Panc1 (cell line): Measurements from ENCODE around the gene DHH. TPM values are rescaled to one million over a fixed set of nuclear protein-coding genes. Genes with fewer than 3 reads are reported as not detected.

Experiments used
- ATAC-seq: fragments of 200-7000 bp; cut with Tn5 transposase; 2 replicates; pipeline ENCODE4 v1.9.1; 2020; ENCODE audit warnings: mild to moderate bottlenecking, moderate library complexity
- BruUV-seq: library from RNA; stranded (reverse); fragments of 400-500 nt; replicated peaks from 2 replicates; lab custom pipeline; 2021; lab: Mats Ljungman, UMichigan
- CTCF ChIA-PET: fragments of 300-600 bp; sonication (Branson Sonifier 250); formaldehyde crosslinking; loops from one replicate; lab custom pipeline; 2022; ENCODE audit warnings: antibody characterized with exemption; lab: Charles Lee
- POLR2A ChIA-PET: fragments of 300-600 bp; sonication (Branson Sonifier 250); formaldehyde crosslinking; loops from one replicate; lab custom pipeline; 2022; ENCODE audit warnings: antibody characterized with exemption; lab: Charles Lee
- DNase-seq: peaks from one replicate; pipeline ENCODE4 v3.0.0-alpha.2; 2010; ENCODE audit warnings: low read depth, low spot score
- H3K27ac ChIP-seq: 2 replicates; pipeline ENCODE4 v1.5.1; 2011; ENCODE audit warnings: mild to moderate bottlenecking, low read length, inconsistent platforms
- H3K27me3 ChIP-seq: fragments of 200-500 bp; sonication (Bioruptor generic); 2 replicates; pipeline ENCODE4 v1.6.0; 2014; ENCODE audit warnings: low read length, inconsistent platforms; ENCODE audit not compliant: control insufficient read depth, insufficient read depth
- H3K36me3 ChIP-seq: fragments of 200-500 bp; sonication (Bioruptor generic); 2 replicates; pipeline ENCODE4 v1.5.1; 2014; ENCODE audit warnings: inconsistent platforms, mild to moderate bottlenecking, low read length, moderate library complexity; ENCODE audit not compliant: control insufficient read depth, insufficient read depth
- H3K4me1 ChIP-seq: 2 replicates; pipeline ENCODE4 v1.5.1; 2011; ENCODE audit warnings: inconsistent platforms, mild to moderate bottlenecking, low read length, moderate library complexity; ENCODE audit not compliant: control insufficient read depth, insufficient read depth
- H3K4me3 ChIP-seq, 2 experiments: 2 replicates each; pipeline ENCODE4 v1.5.1; 2011 to 2012; ENCODE audit warnings: low read depth in 2 of 2, low read length in 2 of 2, mild to moderate bottlenecking in 2 of 2, inconsistent platforms in 1 of 2, moderate library complexity in 1 of 2
- H3K9me3 ChIP-seq: fragments of 200-500 bp; sonication (Bioruptor generic); 2 replicates; pipeline ENCODE4 v1.5.1; 2014; ENCODE audit warnings: low read depth, mild to moderate bottlenecking, inconsistent platforms, low read length, moderate library complexity; ENCODE audit not compliant: control insufficient read depth, insufficient read depth
- POLR2AphosphoS5 ChIP-seq: IDR thresholded peaks from 2 replicates; pipeline ENCODE4 v1.6.1; 2012; ENCODE audit warnings: mild to moderate bottlenecking, low read depth, low read length, moderate library complexity
- SIN3A ChIP-seq: IDR thresholded peaks from 2 replicates; pipeline ENCODE4 v1.6.1; 2012; ENCODE audit warnings: low read depth, mild to moderate bottlenecking, low read length, moderate library complexity, borderline replicate concordance; ENCODE audit not compliant: insufficient read depth
- TCF7L2 ChIP-seq: IDR thresholded peaks from 2 replicates; pipeline ENCODE4 v1.6.1; 2011; ENCODE audit warnings: mild to moderate bottlenecking, low read depth, low read length, inconsistent platforms
- in situ Hi-C: cut with HindIII; loops from 2 replicates; pipeline ENCODE4 v1.10.0; 2016; ENCODE audit warnings: low sequenced_read_pairs, low pct_unique_long_range_greater_than_20kb
- intact Hi-C: fragments of 100-400 bp; cut with micrococcal nuclease; formaldehyde crosslinking; loops from one replicate; pipeline ENCODE4 v1.10.0; 2022; ENCODE audit not compliant: unreplicated experiment
- total RNA-seq: library from RNA; stranded (reverse); gene quantifications from one replicate; pipeline ENCODE4 v1.2.1, GENCODE V29; 2021; ENCODE audit not compliant: unreplicated experiment
- TF ChIP-seq, protein P1 (sequence below), 2 experiments: IDR thresholded peaks; 2 replicates each; pipeline ENCODE4 v1.6.1; 2011 to 2012; ENCODE audit warnings: low read depth in 2 of 2, control low read depth in 1 of 2, low read length in 1 of 2, mild to moderate bottlenecking in 1 of 2, moderate library complexity in 1 of 2; ENCODE audit not compliant: insufficient read depth in 1 of 2
- TF ChIP-seq, protein P2 (sequence below): fragments of 450-650 bp; IDR thresholded peaks from 2 replicates; pipeline ENCODE4 v1.5.1; 2017; ENCODE audit warnings: mild to moderate bottlenecking

The DHH gene
- total RNA-seq, 1 experiment from 2014 or later = 1.9 TPM

DNA sequence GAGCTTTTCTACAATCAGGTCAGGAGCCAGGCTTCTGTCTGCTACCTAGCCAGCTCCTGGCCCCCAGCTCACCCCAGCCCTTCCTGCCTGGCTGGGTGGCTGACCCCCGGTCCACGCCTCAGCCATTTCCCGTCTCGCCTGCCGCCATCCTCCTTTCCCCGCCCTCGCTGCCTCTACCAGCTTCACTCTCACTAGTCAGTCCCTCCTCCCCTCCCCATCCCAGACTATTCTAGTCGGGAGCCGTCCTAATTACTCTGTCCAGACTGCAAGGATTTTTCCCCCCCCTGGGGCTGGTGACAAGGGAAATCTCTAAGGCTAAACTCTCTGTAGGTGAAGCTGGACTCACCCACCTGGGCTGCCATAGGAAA lies 825 bp downstream of the DHH start:
- intact Hi-C loops (no loop called here), in situ Hi-C loops (no loop called here)
- no peak for DNase-seq
- no peaks in the 10 kb centered on the region for H3K36me3 ChIP-seq
- no peak for ATAC-seq
- TF ChIP-seq, protein P1, sequence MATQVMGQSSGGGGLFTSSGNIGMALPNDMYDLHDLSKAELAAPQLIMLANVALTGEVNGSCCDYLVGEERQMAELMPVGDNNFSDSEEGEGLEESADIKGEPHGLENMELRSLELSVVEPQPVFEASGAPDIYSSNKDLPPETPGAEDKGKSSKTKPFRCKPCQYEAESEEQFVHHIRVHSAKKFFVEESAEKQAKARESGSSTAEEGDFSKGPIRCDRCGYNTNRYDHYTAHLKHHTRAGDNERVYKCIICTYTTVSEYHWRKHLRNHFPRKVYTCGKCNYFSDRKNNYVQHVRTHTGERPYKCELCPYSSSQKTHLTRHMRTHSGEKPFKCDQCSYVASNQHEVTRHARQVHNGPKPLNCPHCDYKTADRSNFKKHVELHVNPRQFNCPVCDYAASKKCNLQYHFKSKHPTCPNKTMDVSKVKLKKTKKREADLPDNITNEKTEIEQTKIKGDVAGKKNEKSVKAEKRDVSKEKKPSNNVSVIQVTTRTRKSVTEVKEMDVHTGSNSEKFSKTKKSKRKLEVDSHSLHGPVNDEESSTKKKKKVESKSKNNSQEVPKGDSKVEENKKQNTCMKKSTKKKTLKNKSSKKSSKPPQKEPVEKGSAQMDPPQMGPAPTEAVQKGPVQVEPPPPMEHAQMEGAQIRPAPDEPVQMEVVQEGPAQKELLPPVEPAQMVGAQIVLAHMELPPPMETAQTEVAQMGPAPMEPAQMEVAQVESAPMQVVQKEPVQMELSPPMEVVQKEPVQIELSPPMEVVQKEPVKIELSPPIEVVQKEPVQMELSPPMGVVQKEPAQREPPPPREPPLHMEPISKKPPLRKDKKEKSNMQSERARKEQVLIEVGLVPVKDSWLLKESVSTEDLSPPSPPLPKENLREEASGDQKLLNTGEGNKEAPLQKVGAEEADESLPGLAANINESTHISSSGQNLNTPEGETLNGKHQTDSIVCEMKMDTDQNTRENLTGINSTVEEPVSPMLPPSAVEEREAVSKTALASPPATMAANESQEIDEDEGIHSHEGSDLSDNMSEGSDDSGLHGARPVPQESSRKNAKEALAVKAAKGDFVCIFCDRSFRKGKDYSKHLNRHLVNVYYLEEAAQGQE (IDR thresholded peaks at IDR 0.05; ENCODE audit: insufficient read depth in 1 of 2, low read depth in 2 of 2, low read length in 1 of 2) = no peak
- TF ChIP-seq SIN3A = no peak
- TF ChIP-seq TCF7L2 = no peak
- TF ChIP-seq POLR2AphosphoS5 = no peak
- TF ChIP-seq, protein P2, sequence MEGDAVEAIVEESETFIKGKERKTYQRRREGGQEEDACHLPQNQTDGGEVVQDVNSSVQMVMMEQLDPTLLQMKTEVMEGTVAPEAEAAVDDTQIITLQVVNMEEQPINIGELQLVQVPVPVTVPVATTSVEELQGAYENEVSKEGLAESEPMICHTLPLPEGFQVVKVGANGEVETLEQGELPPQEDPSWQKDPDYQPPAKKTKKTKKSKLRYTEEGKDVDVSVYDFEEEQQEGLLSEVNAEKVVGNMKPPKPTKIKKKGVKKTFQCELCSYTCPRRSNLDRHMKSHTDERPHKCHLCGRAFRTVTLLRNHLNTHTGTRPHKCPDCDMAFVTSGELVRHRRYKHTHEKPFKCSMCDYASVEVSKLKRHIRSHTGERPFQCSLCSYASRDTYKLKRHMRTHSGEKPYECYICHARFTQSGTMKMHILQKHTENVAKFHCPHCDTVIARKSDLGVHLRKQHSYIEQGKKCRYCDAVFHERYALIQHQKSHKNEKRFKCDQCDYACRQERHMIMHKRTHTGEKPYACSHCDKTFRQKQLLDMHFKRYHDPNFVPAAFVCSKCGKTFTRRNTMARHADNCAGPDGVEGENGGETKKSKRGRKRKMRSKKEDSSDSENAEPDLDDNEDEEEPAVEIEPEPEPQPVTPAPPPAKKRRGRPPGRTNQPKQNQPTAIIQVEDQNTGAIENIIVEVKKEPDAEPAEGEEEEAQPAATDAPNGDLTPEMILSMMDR = no peak
- H3K27ac ChIP-seq = no peak overlapping the region
- H3K4me1 ChIP-seq = peaks cover 35% of the 10 kb centered on the region
- H3K9me3 ChIP-seq = no peaks in the 10 kb centered on the region
- POLR2A ChIA-PET = interaction anchor here (1.3 kb wide), 1 partner anchor 10 kb away, joined by 4 read pairs; no protein-coding TSS in a partner anchor
- H3K27me3 ChIP-seq = no peaks in the 10 kb centered on the region
- CTCF ChIA-PET = interaction anchor here (0.7 to 1.6 kb wide), 5 partner anchors 17 to 28 kb away, joined by 3 to 12 read pairs (median 4); partner anchors contain the start of genes LMBR1L and RHEBL1
- no TSS peak for BruUV-seq
- peak overlapping the region; percentile 26 to 44; a peak in 3 of 4 replicates for H3K4me3 ChIP-seq

- H3K9me3 ChIP-seq = no peaks in the 10 kb centered on the region
- in situ Hi-C loops (no loop called here), intact Hi-C loops (no loop called here)
- no TSS peak for BruUV-seq
- DNase-seq (no peak), ATAC-seq (no peak)
- peak overlapping the region; percentile 32 to 52; a peak in 2 of 4 replicates for H3K4me3 ChIP-seq
- peak overlapping the region; percentile 61 for H3K27ac ChIP-seq
- TF ChIP-seq, protein P2 = no peak
- H3K36me3 ChIP-seq = no peaks in the 10 kb centered on the region
- H3K27me3 ChIP-seq = no peaks in the 10 kb centered on the region
- ChIA-PET POLR2A (interaction anchor here (1.2 to 1.3 kb wide), 2 partner anchors 9 to 39 kb away, joined by 3 to 4 read pairs; partner anchors contain the start of gene TUBA1B), CTCF (interaction anchor here (0.5 to 1.6 kb wide), 4 partner anchors 18 to 31 kb away, joined by 3 to 4 read pairs (median 4); partner anchors contain the start of genes LMBR1L and RHEBL1)
- H3K4me1 ChIP-seq = peaks cover 40% of the 10 kb centered on the region
These were observed 1.7 kb downstream of the DHH start for GRCh38 chr12:49092816-49093406.
